ENCODE data around the gene C1QL1.
A peak's percentile ranks its signal among the peaks of the same experiment; 100 is the strongest.

GRCh38 chr17:44961921-44962350 is 6.2 kb downstream of the C1QL1 start:
- TF ChIP-seq CTCF (IDR thresholded peaks at IDR 0.05), result peak; percentile 25
- TF ChIP-seq EZH2 (IDR thresholded peaks at IDR 0.05), result no peak
- no peak for TF ChIP-seq EZH2phosphoT487 (IDR thresholded peaks at IDR 0.05)

All from neural progenitor cell (in vitro differentiated cells).